ENCODE measurements around the gene FGD5. TPM values are rescaled to one million over a fixed set of nuclear protein-coding genes. Genes with fewer than 3 reads are reported as not detected.

FGD5 gene
- total RNA-seq, 2 donors from 2014 or later = 15.3 to 17.0 TPM

- DNase-seq = no peak
- Mint-ChIP-seq H3K4me1 (no peaks in the 10 kb centered on the region), H3K27me3 (ENCODE audit: insufficient read depth) (no peaks in the 10 kb centered on the region), H3K4me3 (no peak overlapping the region), H3K36me3 (ENCODE audit: low read depth) (no peaks in the 10 kb centered on the region), H3K27ac (no peak overlapping the region), H3K9me3 (no peaks in the 10 kb centered on the region)
- no peaks in the 10 kb centered on the region for H3K36me3 ChIP-seq (ENCODE audit: control insufficient read depth, insufficient read depth, low read length)
- H3K9me3 ChIP-seq (ENCODE audit: control insufficient read depth, low read length) = no peaks in the 10 kb centered on the region
- no peak overlapping the region for H3K27ac ChIP-seq (ENCODE audit: low read depth, low read length)
- no peak overlapping the region for H3K4me3 ChIP-seq (ENCODE audit: low read length)
- no peak overlapping the region for H3K9ac ChIP-seq (ENCODE audit: extremely low read depth, low read length, poor library complexity, severe bottlenecking)
- H3K27me3 ChIP-seq (ENCODE audit: control insufficient read depth, insufficient read depth, low read length, poor library complexity, severe bottlenecking) = no peaks in the 10 kb centered on the region
- TF ChIP-seq CTCF (conservative IDR thresholded peaks at IDR 0.05) = no peak
- no peaks in the 10 kb centered on the region for H3K4me1 ChIP-seq (ENCODE audit: control insufficient read depth, insufficient read depth, low read length)
- 90 to 95% methylated on average over 9 to 13 of the region's 13 CpGs for WGBS, 2 experiments (ENCODE audit: insufficient coverage in 1 of 2, insufficient read length in 1 of 2)
Observed at GRCh38 chr3:14885307-14885706, 66.5 kb downstream of the FGD5 start.

GRCh38 chr3:14886101-14886500, 67.3 kb downstream of the FGD5 start:
- H3K27me3 Mint-ChIP-seq (ENCODE audit: insufficient read depth) = no peaks in the 10 kb centered on the region
- no peak overlapping the region for H3K4me3 Mint-ChIP-seq
- Histone ChIP-seq H3K36me3 (ENCODE audit: control insufficient read depth, insufficient read depth, low read length) (no peaks in the 10 kb centered on the region), H3K9me3 (ENCODE audit: control insufficient read depth, low read length) (no peaks in the 10 kb centered on the region), H3K9ac (ENCODE audit: extremely low read depth, low read length, poor library complexity, severe bottlenecking) (no peak overlapping the region), H3K27me3 (ENCODE audit: control insufficient read depth, insufficient read depth, low read length, poor library complexity, severe bottlenecking) (no peaks in the 10 kb centered on the region), H3K27ac (ENCODE audit: low read depth, low read length) (no peak overlapping the region), H3K4me1 (ENCODE audit: control insufficient read depth, insufficient read depth, low read length) (no peaks in the 10 kb centered on the region), H3K4me3 (ENCODE audit: low read length) (no peak overlapping the region)
- no peaks in the 10 kb centered on the region for H3K36me3 Mint-ChIP-seq (ENCODE audit: low read depth)
- no peak for TF ChIP-seq CTCF (conservative IDR thresholded peaks at IDR 0.05)
- H3K9me3 Mint-ChIP-seq = no peaks in the 10 kb centered on the region
- no peak overlapping the region for H3K27ac Mint-ChIP-seq
- H3K4me1 Mint-ChIP-seq = no peaks in the 10 kb centered on the region
- WGBS, 2 experiments (ENCODE audit: insufficient coverage in 1 of 2, insufficient read length in 1 of 2) = 96% methylated on average over 3 of the region's 3 CpGs; no CpG with 5 or more reads in 1 of the 2 experiments
- no peak for DNase-seq

GRCh38 chr3:14889205-14889604, 70.4 kb downstream of the FGD5 start:
- Mint-ChIP-seq H3K27ac (no peak overlapping the region), H3K9me3 (no peaks in the 10 kb centered on the region)

More at GRCh38 chr3:14889205-14889604, 70.4 kb downstream of the FGD5 start:
- Mint-ChIP-seq H3K36me3 (ENCODE audit: low read depth) (no peaks in the 10 kb centered on the region), H3K4me3 (no peak overlapping the region), H3K27me3 (ENCODE audit: insufficient read depth) (no peaks in the 10 kb centered on the region), H3K4me1 (no peaks in the 10 kb centered on the region)
- TF ChIP-seq CTCF (conservative IDR thresholded peaks at IDR 0.05) = no peak
- no peak overlapping the region for H3K9ac ChIP-seq (ENCODE audit: extremely low read depth, low read length, poor library complexity, severe bottlenecking)
- H3K27ac ChIP-seq (ENCODE audit: low read depth, low read length) = no peak overlapping the region
- H3K36me3 ChIP-seq (ENCODE audit: control insufficient read depth, insufficient read depth, low read length) = no peaks in the 10 kb centered on the region
- H3K4me1 ChIP-seq (ENCODE audit: control insufficient read depth, insufficient read depth, low read length) = no peaks in the 10 kb centered on the region
- no peak overlapping the region for H3K4me3 ChIP-seq (ENCODE audit: low read length)
- no peak for DNase-seq
- no peaks in the 10 kb centered on the region for H3K9me3 ChIP-seq (ENCODE audit: control insufficient read depth, low read length)
- no peaks in the 10 kb centered on the region for H3K27me3 ChIP-seq (ENCODE audit: control insufficient read depth, insufficient read depth, low read length, poor library complexity, severe bottlenecking)
- 90 to 97% methylated on average over 6 to 7 of the region's 7 CpGs for WGBS, 2 experiments (ENCODE audit: insufficient coverage in 1 of 2, insufficient read length in 1 of 2)
